AG20443 (cell line): ENCODE data around the gene COL8A2.

Experiments used
- DNase-seq: peaks from one replicate; pipeline ENCODE4 v3.0.0; 2012; ENCODE audit warnings: low spot score, mixed read lengths

The COL8A2 gene

GRCh38 chr1:36053978-36054377, 71.0 kb downstream of the COL8A2 start:
- DNase-seq: no peak

- DNase-seq: no peak
These were observed 73.2 kb downstream of the COL8A2 start for GRCh38 chr1:36051821-36052220.
